Activated CD8-positive, alpha-beta memory T cell treated with anti-CD3 and anti-CD28 coated beads, Interleukin-2, amount 50 U/mL, for 4 hours (primary cell): ENCODE results near the gene GSDMA.
"Not testable (repeated sequence)": the region's sequence is repeated elsewhere in the genome, so short reads cannot be mapped to it uniquely, and the experiment has no call there.

ENCODE experiments used
- DNase-seq: peaks from one replicate; pipeline ENCODE4 v3.0.0-alpha.2; 2020

The GSDMA gene

DNA sequence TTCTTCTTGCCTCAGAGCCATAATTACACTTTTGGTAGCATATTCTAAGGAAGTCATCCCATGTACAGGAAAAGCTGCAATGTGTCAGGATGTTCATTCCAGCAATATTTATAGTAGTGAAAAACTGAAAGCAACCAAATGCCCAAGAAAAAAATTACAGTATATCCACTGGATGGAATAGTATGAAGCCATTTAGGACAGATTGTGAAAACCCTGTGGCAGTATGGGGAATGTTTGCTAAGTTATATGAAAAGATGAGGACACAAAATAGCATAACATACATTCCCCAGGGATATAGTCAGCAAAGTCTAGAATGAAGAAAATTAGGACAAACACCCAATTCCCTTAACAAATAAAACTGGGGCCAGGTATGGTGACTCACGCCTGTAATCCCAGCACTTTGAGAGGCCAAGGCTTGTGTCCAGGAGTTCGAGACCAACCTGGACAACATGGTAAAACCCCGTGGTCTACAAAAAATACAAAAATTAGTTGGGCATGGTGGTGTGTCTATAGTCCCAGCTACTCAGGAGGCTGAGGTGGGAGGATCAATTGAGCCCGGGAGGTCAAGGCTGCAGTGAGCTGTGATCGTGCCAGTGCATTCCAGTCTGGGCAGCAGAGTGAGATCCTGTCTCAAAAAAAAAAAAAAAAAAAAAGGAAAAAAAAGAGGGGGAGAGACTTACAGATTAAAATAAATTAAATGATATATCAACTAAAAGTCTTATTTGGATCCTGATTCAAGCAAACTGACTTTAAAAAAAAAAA lies 33.0 kb upstream of the GSDMA start:
- no peak for DNase-seq

DNA sequence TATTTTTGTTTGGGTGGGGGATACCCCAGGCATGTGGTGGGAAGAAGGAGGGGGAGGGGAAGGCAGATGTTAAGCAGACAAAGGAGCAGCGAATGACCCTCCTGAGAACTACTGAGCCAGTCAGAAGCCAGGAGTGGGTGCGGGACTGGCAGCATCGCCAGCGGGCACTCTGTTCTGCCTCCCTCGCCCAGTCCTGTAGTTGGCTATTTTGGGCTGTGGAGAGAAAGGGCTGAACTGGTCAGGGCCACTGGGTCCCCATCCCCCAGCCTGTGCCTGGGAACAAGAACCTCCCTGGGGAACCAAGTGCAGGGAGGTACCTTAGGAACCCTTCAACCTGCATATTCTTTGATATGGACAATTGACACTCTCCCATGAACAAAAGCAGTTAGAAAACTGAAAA lies 28.9 kb upstream of the GSDMA start:
- no peak for DNase-seq

DNA sequence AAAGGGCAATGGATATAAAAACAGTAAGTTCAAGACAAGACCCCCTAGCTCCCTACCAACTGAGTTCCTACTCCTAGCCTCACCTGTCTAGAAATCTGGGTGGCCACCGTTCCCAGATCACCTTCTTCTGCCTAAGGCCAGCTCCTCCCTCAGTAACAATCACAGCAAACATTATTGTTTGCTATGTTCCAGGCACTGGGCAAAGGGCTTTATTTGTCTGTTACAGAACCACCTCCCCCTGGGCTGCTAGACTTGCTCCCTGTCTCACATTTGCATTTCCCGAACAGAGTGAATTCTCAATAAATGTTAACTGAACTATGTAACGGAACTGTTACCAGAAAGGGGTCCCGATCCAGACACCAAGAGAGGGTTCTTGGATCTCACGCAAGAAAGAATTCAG lies 28.5 kb upstream of the GSDMA start:
- no peak for DNase-seq

DNA sequence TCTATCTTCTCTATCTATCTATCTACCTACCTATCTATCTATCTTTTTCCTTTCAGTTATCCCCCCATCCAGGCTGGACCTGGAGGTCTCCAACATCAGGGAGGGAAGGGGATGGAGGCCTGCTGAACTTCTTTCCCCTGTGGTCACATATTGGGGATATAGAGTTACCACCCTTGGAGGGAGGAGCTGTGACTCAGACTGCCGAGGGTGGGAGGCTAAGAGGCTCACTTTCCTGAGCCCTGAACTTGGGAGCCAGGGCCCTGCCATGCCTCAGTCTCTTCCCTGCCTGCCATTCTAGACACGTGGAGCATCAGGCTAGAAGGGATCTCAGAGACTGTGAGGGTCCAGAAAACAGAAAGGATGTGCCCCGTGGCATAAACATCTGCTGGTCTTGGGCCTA lies 26.9 kb upstream of the GSDMA start:
- no peak for DNase-seq

DNA sequence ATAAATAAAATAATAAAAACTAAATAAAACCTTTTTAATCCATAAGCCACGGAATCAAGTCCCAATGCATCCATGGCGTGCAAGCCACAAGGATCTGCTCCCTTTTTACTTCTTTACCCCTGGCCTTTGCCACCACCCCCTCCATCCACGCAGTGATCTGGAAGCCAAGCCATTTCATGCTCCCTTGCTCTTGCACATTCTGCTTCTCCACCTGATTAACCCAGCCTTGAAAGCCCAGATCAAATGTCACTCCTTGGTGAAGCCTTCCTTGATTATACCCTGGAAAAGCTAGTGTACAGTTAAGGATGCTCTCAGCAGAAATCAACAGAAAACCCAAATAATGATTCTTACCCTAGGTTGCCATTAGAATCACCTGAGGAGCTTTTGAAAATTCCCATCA lies 25.4 kb upstream of the GSDMA start:
- DNase-seq: no peak

DNA sequence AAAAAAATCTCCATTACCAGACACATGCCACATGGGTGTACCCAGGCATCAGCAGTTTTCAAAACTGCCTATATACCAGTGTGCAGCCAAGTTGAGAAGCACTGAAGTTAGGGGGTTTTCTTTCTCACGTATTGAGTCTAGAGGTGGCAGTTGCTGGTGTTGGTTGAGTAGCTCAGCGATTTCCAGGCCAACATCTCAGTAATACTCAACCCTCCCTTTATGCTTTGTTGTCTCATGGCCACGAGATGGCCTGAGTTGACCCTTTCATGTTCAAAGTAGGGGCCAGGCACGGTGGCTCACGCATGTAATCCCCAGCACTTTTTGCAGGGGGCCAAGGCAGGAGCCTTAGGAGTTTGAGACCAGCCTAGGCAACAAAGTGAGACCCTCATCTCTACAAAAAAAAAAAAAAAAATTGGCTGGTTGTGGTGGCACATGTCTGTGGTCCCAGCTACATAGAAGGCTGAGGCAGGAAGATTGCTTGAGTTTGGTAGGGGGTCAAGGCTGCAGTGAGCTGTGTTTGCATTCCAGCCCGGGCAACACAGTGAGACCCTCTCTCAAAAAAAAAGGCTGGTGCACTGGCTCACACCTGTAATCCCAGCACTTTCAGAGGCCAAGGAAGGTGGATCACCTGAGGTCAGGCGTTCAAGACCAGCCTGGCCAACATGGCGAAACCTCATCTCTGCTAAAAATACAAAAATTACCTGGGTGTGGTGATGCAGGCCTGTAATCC lies 24.5 kb upstream of the GSDMA start:
- DNase-seq: no peak

DNA sequence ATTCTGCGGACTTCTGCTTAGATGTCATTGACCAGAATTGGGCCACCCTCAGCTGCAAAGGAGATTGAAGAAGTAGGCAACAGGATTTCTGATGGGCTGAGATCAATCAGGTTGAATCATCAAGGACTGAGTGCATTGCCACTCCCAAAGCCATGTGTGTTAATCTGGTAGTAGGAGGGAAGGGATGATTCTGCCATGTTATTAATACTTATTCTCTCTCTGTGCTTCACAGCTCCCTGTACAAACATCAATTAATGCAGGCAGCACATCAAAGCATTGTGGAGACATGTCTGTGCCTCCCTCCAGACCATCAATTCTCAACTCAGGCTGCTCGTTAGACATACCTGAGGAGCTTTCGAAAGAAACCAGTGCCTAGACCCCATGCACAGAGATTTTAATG lies 23.7 kb upstream of the GSDMA start:
- DNase-seq: no peak

DNA sequence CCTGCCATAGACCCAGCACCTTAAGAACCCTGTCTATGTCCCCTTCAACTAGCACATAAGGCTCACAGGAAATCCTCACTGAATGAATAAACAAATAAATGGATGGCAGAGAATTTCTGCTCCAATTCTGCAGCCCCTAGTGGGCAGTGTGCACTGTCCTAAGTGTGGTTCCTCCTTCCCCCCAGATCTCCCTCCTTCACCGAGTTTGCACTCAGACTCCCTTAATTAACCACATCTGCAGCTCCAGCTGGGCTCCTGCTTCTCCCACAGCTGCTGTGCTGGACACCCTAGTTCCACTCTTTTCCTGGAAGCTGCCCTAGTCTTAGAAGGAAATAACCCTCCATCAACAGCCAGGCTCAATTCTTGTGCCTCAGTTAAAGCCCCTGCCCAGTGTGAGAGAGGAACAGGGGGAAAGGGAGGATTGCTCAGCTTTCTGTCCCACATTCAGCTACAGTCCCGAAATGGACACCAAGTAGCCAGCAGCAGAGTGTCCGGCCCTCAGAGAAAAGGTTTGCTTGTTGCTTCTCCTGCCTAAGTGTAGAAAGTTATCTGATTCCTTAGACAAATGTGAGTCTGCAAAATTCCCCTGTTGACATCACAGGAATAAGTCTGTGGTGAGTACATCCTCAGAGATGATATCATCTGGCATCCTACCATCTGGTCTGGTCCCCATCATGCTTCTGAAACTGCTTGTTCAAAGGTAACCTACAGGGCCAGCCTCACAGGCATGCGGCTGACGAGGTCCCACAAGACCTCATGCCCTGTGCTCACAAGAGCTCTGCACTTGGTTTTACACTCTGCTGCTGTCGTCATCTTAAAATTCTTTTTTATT lies 23.0 kb upstream of the GSDMA start:
- DNase-seq: no peak

DNA sequence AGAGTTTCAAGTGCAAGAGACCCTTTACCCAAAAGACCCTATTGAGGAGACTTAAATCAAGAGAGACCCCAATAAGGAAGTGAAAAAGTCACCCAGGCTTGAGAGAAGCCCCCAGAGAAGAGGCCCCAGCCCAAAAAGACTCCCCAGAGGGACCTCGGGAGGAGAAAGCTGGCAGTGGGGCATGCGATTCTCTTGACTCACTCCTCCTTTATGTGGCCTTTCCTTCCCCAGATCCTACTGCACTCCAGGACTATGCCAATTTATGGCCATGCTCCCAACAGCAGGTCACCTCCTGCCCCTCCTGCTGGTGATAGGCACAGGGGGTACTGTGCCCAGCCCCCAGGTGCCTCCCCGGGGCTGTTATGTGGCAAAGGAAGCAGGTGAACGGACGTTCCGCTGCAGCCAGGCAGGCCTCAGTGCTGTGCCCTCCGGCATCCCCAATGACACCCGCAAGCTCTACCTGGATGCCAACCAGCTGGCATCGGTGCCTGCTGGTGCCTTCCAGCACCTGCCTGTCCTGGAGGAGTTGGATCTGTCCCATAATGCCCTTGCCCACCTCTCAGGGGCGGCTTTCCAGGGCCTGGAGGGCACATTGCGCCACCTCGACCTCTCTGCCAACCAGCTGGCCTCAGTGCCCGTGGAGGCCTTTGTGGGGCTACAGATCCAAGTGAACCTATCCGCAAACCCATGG lies 19.0 kb upstream of the GSDMA start:
- DNase-seq: no peak

DNA sequence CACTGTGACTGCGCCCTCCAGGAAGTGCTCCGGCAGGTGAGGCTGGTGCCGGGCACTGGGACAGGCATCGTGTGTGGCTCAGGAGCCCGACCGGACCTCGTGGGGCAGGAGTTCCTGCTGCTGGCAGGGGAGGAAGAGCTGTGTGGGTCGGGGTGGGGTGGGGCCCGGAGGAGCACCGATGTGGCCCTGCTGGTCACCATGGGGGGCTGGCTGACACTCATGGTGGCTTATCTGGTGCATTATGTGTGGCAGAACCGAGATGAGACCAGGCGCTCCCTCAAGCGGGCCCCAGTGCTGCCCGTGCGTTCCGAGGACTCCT lies 18.5 kb upstream of the GSDMA start:
- no peak for DNase-seq

DNA sequence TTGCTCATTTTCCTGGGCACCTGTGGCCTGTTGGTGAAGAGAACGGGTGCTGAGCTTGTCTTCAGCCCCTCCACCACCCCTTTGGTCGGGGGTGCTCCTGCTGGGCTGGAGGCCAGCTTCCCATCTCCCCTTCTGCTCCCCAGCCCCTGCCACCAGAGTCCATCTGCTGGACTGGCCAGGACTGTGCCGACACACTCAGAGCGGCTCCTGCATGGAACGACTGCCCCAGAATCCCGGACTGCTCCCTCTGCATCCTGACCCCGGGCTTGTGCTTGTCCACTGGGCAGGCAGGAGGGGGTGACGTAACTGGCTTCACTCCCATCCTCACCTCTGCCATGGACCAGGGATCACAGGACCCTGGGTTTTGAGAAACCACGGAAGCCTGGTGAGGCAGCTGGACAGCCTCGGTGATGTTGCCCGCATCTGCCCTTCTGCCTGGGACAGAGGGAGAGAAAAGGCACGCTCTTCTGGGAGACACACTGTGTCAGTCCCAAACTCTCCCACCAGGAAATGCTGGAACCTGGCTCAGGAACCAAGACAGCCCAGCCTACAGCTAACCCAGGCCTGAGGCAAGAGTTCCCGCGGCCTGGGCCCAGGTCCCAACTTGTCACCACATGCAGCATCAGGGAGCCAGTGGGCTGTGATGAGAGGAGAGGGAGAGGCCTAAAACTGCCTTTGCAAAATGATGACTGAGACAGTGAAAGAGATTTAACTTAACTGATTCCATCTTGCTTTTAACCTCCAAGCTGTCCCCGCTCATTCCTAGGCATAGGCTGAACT lies 16.1 kb upstream of the GSDMA start:
- no peak for DNase-seq

DNA sequence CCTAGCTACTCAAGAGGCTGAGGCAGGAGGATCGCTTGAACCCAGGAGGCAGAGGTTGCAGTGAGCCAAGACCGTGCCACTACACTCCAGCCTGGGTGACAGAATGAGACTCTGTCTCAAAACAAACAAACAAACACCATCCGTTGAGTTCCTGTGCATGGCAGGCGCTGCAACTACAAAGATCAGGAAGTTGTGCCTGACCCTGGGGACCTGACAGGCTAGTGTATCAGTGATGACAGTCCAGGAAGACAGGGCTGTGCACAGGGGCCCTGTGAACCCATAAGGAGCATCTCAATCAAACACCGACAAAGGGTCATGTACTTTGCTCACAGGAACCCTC lies 14.3 kb upstream of the GSDMA start:
- not testable (repeated sequence) for DNase-seq

DNA sequence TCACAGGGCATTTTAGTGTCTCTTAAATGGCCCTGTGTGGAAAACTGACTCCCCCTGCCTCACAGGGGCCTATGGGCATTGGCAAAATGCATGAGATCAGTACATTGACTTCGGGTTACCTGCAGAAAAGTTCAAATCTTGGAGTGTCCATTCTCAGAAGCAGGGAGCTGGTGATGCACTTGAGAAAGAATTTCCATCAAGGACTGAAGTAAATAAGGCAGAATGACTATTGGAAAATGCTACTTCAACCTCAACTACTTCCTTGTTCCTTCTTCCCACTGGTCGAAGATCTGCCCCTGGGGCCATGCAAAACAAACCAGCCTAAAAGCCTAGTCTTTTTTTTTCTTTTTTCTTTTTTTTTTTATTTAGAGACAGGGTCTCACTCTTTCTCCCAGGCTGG lies 13.8 kb upstream of the GSDMA start:
- DNase-seq: no peak

DNA sequence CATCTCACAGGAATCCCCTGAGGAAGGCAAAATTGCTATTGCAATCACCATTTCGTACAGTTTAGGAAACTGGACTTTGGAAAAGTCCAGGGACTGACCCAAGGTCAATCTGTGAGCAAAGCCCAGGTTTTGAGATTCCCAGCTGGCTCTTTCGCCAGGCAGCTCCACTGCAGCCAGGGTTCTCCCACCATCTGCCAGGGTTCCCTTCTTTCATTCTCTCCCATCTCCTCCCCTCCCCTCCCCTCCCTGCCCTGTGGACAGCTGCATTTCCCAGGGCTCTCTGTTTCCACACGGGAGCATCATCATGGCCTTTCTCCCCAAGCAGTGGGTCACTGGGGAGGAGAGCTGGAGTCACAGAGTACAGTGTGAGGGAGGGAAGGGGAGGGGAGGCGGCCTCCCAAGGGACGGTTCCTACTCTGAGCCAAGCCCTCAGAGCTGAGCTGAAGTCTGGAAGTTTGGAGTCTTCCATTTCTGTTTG lies 11.9 kb upstream of the GSDMA start:
- DNase-seq: no peak

DNA sequence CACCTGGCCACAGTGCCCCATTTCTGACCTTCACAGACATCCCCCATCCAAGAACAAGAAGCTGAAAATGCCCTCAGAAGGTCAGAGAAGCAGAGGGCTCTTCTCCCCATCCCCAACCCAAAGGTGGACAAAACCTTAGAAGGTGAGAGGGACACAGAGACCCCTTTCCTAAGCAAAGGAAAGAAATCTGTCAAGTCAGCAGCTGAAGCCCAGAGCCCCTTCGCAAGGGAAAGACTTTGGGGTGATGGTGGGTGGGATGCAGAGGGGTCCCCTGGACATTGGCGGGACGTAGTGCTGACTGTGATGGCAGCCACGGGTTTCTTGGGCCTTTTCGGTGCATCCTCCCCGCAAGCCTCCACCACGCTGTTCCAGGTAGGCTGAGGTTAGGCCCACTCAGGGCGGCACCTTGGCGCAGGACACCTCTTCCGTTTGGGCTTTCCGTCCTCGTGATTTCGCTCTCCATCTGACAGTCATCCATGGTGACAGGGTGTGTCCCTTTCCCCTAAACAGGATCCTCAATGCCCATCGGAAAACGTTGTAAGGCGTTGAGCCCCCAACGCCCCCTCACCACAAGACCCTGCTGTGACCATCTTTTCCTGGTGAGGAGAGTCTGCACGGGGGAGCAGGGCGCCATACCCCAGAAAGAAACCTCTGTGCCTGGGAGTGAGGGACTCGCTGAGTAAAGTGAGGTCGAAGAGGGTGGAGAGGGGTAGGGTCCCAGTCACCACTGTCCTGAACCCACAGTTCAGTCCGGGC lies 10.7 kb upstream of the GSDMA start:
- no peak for DNase-seq

DNA sequence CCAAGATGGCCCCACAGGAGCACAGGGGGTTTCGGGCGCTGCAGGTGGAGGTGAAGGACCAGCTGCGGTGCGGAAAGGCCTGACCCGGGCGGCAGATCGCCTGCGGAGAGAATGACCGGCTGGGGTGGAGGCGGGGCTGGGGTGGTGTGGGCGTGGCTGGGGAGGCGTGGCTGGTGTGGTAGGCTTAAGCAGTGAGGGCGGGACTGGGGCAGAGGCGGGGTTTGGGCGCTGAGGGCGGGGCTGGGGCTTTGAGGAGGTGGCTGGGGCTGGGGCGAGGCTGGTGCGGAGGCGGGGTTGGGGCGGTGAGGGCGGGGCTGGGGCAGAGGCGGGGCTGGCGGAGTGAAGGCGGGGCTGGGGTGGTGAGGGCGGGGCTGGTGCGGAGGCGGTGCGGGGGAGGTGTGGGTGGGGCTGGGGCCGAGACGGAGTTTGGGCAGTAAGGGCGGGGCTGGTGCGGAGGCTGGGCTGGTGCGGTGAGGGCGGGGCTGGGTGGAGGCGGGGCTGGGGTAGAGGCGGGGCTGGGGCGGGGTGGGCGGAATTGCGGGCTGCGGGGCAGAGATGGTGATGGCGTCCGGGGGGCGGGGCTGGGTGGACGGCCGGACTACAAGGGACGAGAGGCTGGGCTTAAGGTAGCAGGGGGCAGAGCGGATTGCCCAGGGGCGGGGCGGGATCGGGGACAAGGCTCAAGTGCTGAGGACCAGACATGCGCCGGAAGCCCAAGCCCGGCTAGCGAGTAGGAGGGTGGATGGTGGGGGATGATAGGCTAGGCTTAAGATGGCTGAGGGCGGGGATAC lies 9.9 kb upstream of the GSDMA start:
- peak; percentile 93 for DNase-seq

DNA sequence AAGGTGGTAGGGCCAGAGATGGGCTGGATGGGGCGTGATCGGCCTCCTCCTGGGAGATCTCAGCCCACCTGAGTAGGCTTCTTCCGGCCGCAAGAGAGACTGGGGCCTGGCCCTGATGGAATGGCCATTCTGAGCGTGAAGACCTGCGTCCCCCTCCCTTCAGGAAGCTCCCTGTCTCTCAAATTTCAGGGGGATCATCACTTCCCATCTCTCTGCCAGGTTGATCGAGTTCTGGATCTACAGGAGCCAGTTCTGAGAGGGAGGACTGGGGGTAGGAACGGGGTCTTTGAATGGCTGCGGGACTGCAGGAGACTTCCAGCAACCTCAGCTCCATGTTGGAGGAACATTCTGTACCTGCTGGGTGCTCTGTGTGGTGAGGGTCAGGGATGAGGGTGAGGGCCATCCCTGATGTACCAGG lies 9.3 kb upstream of the GSDMA start:
- no peak for DNase-seq

DNA sequence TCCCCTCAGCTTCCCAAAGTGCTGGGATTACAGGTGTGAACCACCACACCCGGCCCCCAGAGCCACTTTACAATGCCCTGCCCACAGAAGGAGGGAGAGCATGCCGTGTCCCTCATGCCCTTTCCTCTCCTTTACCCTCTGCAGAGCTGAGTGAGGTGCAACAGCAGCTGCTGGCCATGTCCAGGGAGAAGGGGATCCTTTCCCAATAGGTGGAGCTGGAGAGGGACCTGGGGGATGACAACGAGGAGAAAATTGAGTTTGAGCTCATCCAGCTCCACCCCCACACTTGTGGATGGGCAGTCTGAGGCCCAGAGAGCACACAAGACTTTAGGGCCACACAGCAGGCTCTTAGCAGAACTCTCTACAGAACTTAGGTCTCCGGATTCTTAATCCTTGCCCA lies 7.9 kb upstream of the GSDMA start:
- no peak for DNase-seq

DNA sequence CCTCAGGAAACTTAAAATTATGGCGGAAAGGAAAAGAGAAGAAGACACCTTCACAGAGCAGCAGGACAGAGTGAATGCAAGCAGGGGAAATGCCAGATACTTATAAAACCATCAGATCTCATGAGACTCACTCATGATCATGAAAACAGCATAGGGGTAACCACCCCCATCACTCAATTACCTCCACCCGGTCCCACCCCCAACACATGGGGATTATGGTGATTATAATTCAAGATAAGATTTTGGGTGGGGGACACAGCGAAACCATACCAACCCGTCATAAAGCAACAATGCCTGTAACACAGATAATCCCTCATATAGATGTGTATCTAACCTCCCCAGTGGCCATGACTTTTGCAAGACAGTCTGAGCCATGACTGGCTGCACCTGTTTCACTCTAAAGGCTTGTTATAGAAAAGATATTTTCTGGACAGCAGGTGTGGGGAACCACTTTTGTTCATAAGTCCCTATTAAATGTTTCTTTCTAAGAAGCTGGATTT lies 7.0 kb upstream of the GSDMA start:
- DNase-seq: no peak

DNA sequence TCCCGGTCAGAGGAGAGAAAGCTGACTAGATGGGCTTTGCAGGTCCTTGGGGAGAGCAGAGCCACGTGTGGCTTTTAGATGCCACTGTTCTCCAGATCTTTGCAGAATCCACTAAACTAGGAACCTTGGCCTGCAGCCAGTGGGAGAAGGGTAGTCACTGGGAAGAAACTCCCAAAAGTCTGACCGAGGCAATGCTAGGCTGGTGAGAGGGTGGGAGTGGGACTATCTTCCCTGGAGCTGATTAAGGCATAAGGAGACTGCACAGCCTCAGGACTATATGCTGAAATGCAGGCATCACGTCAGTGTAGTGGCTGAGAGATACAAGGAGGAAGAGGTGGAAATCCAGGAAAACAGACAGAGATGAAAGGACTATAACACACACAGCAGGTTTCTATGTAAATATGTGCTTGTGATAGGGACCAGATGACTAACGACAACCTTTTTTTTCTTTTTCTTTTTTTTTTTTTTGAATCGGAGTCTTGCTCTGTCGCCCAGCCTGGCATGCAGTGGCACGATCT lies 2.2 kb upstream of the GSDMA start:
- DNase-seq: no peak
